Skeletal muscle tissue (tissue), 4 donors: ENCODE measurements around the gene TUBB1. TPM values are rescaled to one million over a fixed set of nuclear protein-coding genes. Genes with fewer than 3 reads are reported as not detected.
A peak's percentile ranks its signal among the peaks of the same experiment; 100 is the strongest.

ENCODE experiments used
- H3K27ac ChIP-seq: one replicate; pipeline ENCODE4 v1.7.0; 2013; ENCODE audit warnings: mild to moderate bottlenecking, low read depth, low read length, inconsistent platforms
- H3K27me3 ChIP-seq, 3 donors: one replicate each; pipeline ENCODE4 v1.7.0; 2013; ENCODE audit warnings: low read length in 3 of 3; ENCODE audit not compliant: control insufficient read depth in 3 of 3, insufficient read depth in 3 of 3
- H3K36me3 ChIP-seq, 3 donors: one replicate each; pipeline ENCODE4 v1.7.0; 2013; ENCODE audit warnings: low read length in 3 of 3; ENCODE audit not compliant: control insufficient read depth in 3 of 3, insufficient read depth in 3 of 3
- H3K4me1 ChIP-seq, 3 donors: one replicate each; pipeline ENCODE4 v1.7.0; 2013; ENCODE audit warnings: low read length in 3 of 3, mild to moderate bottlenecking in 3 of 3; ENCODE audit not compliant: control insufficient read depth in 3 of 3, insufficient read depth in 3 of 3
- H3K4me3 ChIP-seq, 3 donors: one replicate each; pipeline ENCODE4 v1.7.0; 2013; ENCODE audit warnings: low read length in 3 of 3
- H3K9ac ChIP-seq, 3 donors: one replicate each; pipeline ENCODE4 v1.7.0; 2013; ENCODE audit warnings: low read length in 3 of 3, mild to moderate bottlenecking in 3 of 3, moderate library complexity in 2 of 3, low read depth in 1 of 3
- H3K9me3 ChIP-seq, 3 donors: one replicate each; pipeline ENCODE4 v1.7.0; 2013; ENCODE audit warnings: low read length in 3 of 3; ENCODE audit not compliant: control insufficient read depth in 3 of 3
- total RNA-seq: library from RNA; depleted of rRNA; stranded (reverse); fragments of >200 nt; gene quantifications from one replicate; pipeline ENCODE4 v1.2.3, GENCODE V29; 2014
- donor health status: Osteomylitis.

The TUBB1 gene
- total RNA-seq, 1 donor from 2014 or later = 1.0 TPM

- H3K9ac ChIP-seq = peak overlapping the region in 1 of 3 donors; percentile 8
- peaks cover 27 to 38% (median 36%) of the 10 kb centered on the region in 3 donors for H3K4me1 ChIP-seq
- H3K9me3 ChIP-seq = no peaks in the 10 kb centered on the region
- no peak overlapping the region for H3K4me3 ChIP-seq
- H3K27me3 ChIP-seq = no peaks in the 10 kb centered on the region
- no peak overlapping the region for H3K27ac ChIP-seq
- peaks cover 20 to 29% (median 26%) of the 10 kb centered on the region in 3 donors for H3K36me3 ChIP-seq
Measured at GRCh38 chr20:59003836-59004492, 15.3 kb upstream of the TUBB1 start.

- no peaks in the 10 kb centered on the region for H3K27me3 ChIP-seq
- no peaks in the 10 kb centered on the region for H3K9me3 ChIP-seq
- H3K4me3 ChIP-seq = no peak overlapping the region
- H3K36me3 ChIP-seq = peaks cover 18 to 26% (median 23%) of the 10 kb centered on the region in 3 donors
- H3K4me1 ChIP-seq = peaks cover 27 to 38% (median 36%) of the 10 kb centered on the region in 3 donors
- peak overlapping the region; percentile 87 for H3K27ac ChIP-seq
- H3K9ac ChIP-seq = peak overlapping the region in 1 of 3 donors; percentile 33
Measured at GRCh38 chr20:59004493-59004762, 14.8 kb upstream of the TUBB1 start.

GRCh38 chr20:59004763-59005522 is 14.3 kb upstream of the TUBB1 start:
- peaks cover 18 to 26% (median 21%) of the 10 kb centered on the region in 3 donors for H3K36me3 ChIP-seq
- peak overlapping the region; percentile 87 for H3K27ac ChIP-seq
- peak overlapping the region; percentile 91 to 95 (median 91) for H3K9ac ChIP-seq
- H3K9me3 ChIP-seq = no peaks in the 10 kb centered on the region
- no peaks in the 10 kb centered on the region for H3K27me3 ChIP-seq
- H3K4me3 ChIP-seq = peak overlapping the region; percentile 80 to 90 (median 85)
- peaks cover 27 to 38% (median 36%) of the 10 kb centered on the region in 3 donors for H3K4me1 ChIP-seq

- Histone ChIP-seq H3K27ac (peak overlapping the region; percentile 87), H3K4me1 (peaks cover 29 to 41% (median 38%) of the 10 kb centered on the region in 3 donors), H3K9me3 (no peaks in the 10 kb centered on the region), H3K36me3 (peaks cover 17 to 21% (median 18%) of the 10 kb centered on the region in 3 donors), H3K9ac (peak overlapping the region; percentile 91 to 95 (median 91)), H3K4me3 (peak overlapping the region; percentile 80 to 90 (median 85)), H3K27me3 (no peaks in the 10 kb centered on the region)
Measured at GRCh38 chr20:59005523-59006166, 13.6 kb upstream of the TUBB1 start.

- H3K27ac ChIP-seq = peak overlapping the region; percentile 87
- no peaks in the 10 kb centered on the region for H3K27me3 ChIP-seq
- H3K36me3 ChIP-seq = peaks cover 11 to 16% (median 15%) of the 10 kb centered on the region in 3 donors
- peak overlapping the region; percentile 91 to 95 (median 91) for H3K9ac ChIP-seq
- peak overlapping the region; percentile 80 to 90 (median 85) for H3K4me3 ChIP-seq
- peaks cover 35 to 47% (median 43%) of the 10 kb centered on the region in 3 donors for H3K4me1 ChIP-seq
- H3K9me3 ChIP-seq = no peaks in the 10 kb centered on the region
Measured at GRCh38 chr20:59006167-59006863, 12.9 kb upstream of the TUBB1 start.

- H3K27me3 ChIP-seq = no peaks in the 10 kb centered on the region
- peaks cover 5 to 11% (median 9%) of the 10 kb centered on the region in 3 donors for H3K36me3 ChIP-seq
- peak within 1 kb of the TSS; percentile 87 for H3K27ac ChIP-seq
- peak within 1 kb of the TSS; percentile 80 to 90 (median 85) for H3K4me3 ChIP-seq
- no peaks in the 10 kb centered on the region for H3K9me3 ChIP-seq
- H3K9ac ChIP-seq = peak within 1 kb of the TSS; percentile 91 to 95 (median 91)
- H3K4me1 ChIP-seq = peaks cover 35 to 50% (median 46%) of the 10 kb centered on the region in 3 donors
Measured at GRCh38 chr20:59006864-59007664, 12.2 kb upstream of the TUBB1 start, which contains the start of gene CTSZ. Gene CTSZ, minus strand, starts transcription at chr20:59007254. Its CDS starts 126 bp downstream, at chr20:59007128.

GRCh38 chr20:59007665-59008511 is 11.3 kb upstream of the TUBB1 start:
- Histone ChIP-seq H3K27me3 (no peaks in the 10 kb centered on the region), H3K9ac (peak overlapping the region in 2 of 3 donors; percentile 91 to 95)

GRCh38 chr20:59008715-59009336 is 10.4 kb upstream of the TUBB1 start:
- peaks cover under 1 to 5% (median 4%) of the 10 kb centered on the region in 3 donors for H3K36me3 ChIP-seq
- H3K27me3 ChIP-seq = no peaks in the 10 kb centered on the region
- no peak overlapping the region for H3K9ac ChIP-seq
- H3K9me3 ChIP-seq = no peaks in the 10 kb centered on the region
- no peak overlapping the region for H3K4me3 ChIP-seq
- peak overlapping the region; percentile 87 for H3K27ac ChIP-seq
- peaks cover 29 to 38% (median 36%) of the 10 kb centered on the region in 3 donors for H3K4me1 ChIP-seq

More at GRCh38 chr20:59007665-59008511, 11.3 kb upstream of the TUBB1 start:
- Histone ChIP-seq H3K4me1 (peaks cover 34 to 47% (median 45%) of the 10 kb centered on the region in 3 donors), H3K27ac (peak overlapping the region; percentile 87), H3K4me3 (peak overlapping the region in 1 of 3 donors; percentile 85), H3K9me3 (no peaks in the 10 kb centered on the region), H3K36me3 (peaks cover 5 to 7% (median 5%) of the 10 kb centered on the region in 3 donors)
